ENCODE data around the gene ZFP36L2.

Gene ZFP36L2

GRCh38 chr2:43259512-43259911 is 33.1 kb upstream of the ZFP36L2 start:
- no peaks in the 10 kb centered on the region for H3K27me3 ChIP-seq (ENCODE audit: insufficient read depth, poor library complexity, severe bottlenecking)
- no peak overlapping the region for H3K4me3 ChIP-seq (ENCODE audit: severe bottlenecking)
- no peaks in the 10 kb centered on the region for H3K36me3 ChIP-seq (ENCODE audit: low read depth)
- no peaks in the 10 kb centered on the region for H3K9me3 ChIP-seq (ENCODE audit: severe bottlenecking)
- TF ChIP-seq CTCF (IDR thresholded peaks at IDR 0.05; ENCODE audit: poor library complexity, severe bottlenecking) = no peak
- ATAC-seq (ENCODE audit: low read depth) = no peak
- no peak overlapping the region for H3K27ac ChIP-seq (ENCODE audit: poor library complexity, severe bottlenecking)
- H3K4me1 ChIP-seq (ENCODE audit: insufficient read depth, poor library complexity, severe bottlenecking) = no peaks in the 10 kb centered on the region
- DNase-seq (ENCODE audit: low spot score) = no peak

GRCh38 chr2:43258547-43259156 is 32.2 kb upstream of the ZFP36L2 start:
- Histone ChIP-seq H3K36me3 (ENCODE audit: low read depth) (no peaks in the 10 kb centered on the region), H3K9me3 (ENCODE audit: severe bottlenecking) (no peaks in the 10 kb centered on the region), H3K4me1 (ENCODE audit: insufficient read depth, poor library complexity, severe bottlenecking) (no peaks in the 10 kb centered on the region), H3K4me3 (ENCODE audit: severe bottlenecking) (no peak overlapping the region), H3K27ac (ENCODE audit: poor library complexity, severe bottlenecking) (no peak overlapping the region), H3K27me3 (ENCODE audit: insufficient read depth, poor library complexity, severe bottlenecking) (no peaks in the 10 kb centered on the region)
- DNase-seq (ENCODE audit: low spot score) = no peak
- no peak for TF ChIP-seq CTCF (IDR thresholded peaks at IDR 0.05; ENCODE audit: poor library complexity, severe bottlenecking)
- ATAC-seq (ENCODE audit: low read depth) = no peak

- no peaks in the 10 kb centered on the region for H3K4me1 ChIP-seq (ENCODE audit: insufficient read depth, poor library complexity, severe bottlenecking)
- H3K4me3 ChIP-seq (ENCODE audit: severe bottlenecking) = no peak overlapping the region
- DNase-seq (ENCODE audit: low spot score) = no peak
- H3K27ac ChIP-seq (ENCODE audit: poor library complexity, severe bottlenecking) = no peak overlapping the region
- no peaks in the 10 kb centered on the region for H3K36me3 ChIP-seq (ENCODE audit: low read depth)
- no peak for ATAC-seq (ENCODE audit: low read depth)
- H3K9me3 ChIP-seq (ENCODE audit: severe bottlenecking) = no peaks in the 10 kb centered on the region
- no peak for TF ChIP-seq CTCF (IDR thresholded peaks at IDR 0.05; ENCODE audit: poor library complexity, severe bottlenecking)
- H3K27me3 ChIP-seq (ENCODE audit: insufficient read depth, poor library complexity, severe bottlenecking) = no peaks in the 10 kb centered on the region
Observed at GRCh38 chr2:43255296-43255910, 29.0 kb upstream of the ZFP36L2 start.

GRCh38 chr2:43254331-43254730 is 27.9 kb upstream of the ZFP36L2 start:
- TF ChIP-seq CTCF (IDR thresholded peaks at IDR 0.05; ENCODE audit: poor library complexity, severe bottlenecking) = no peak

GRCh38 chr2:43251171-43251731 is 24.8 kb upstream of the ZFP36L2 start:
- peak overlapping the region; percentile 36 for H3K27ac ChIP-seq (ENCODE audit: poor library complexity, severe bottlenecking)
- H3K4me3 ChIP-seq (ENCODE audit: severe bottlenecking) = no peak overlapping the region
- DNase-seq (ENCODE audit: low spot score) (no peak), ATAC-seq (ENCODE audit: low read depth) (peak; percentile 82)
- H3K27me3 ChIP-seq (ENCODE audit: insufficient read depth, poor library complexity, severe bottlenecking) = no peaks in the 10 kb centered on the region
- no peaks in the 10 kb centered on the region for H3K36me3 ChIP-seq (ENCODE audit: low read depth)
- TF ChIP-seq CTCF (IDR thresholded peaks at IDR 0.05; ENCODE audit: poor library complexity, severe bottlenecking) = no peak
- no peaks in the 10 kb centered on the region for H3K9me3 ChIP-seq (ENCODE audit: severe bottlenecking)
- H3K4me1 ChIP-seq (ENCODE audit: insufficient read depth, poor library complexity, severe bottlenecking) = no peaks in the 10 kb centered on the region

More at GRCh38 chr2:43254331-43254730, 27.9 kb upstream of the ZFP36L2 start:
- DNase-seq (ENCODE audit: low spot score) (no peak), ATAC-seq (ENCODE audit: low read depth) (no peak)
- no peaks in the 10 kb centered on the region for H3K9me3 ChIP-seq (ENCODE audit: severe bottlenecking)
- H3K27ac ChIP-seq (ENCODE audit: poor library complexity, severe bottlenecking) = no peak overlapping the region
- no peaks in the 10 kb centered on the region for H3K36me3 ChIP-seq (ENCODE audit: low read depth)
- H3K4me1 ChIP-seq (ENCODE audit: insufficient read depth, poor library complexity, severe bottlenecking) = no peaks in the 10 kb centered on the region
- no peak overlapping the region for H3K4me3 ChIP-seq (ENCODE audit: severe bottlenecking)
- no peaks in the 10 kb centered on the region for H3K27me3 ChIP-seq (ENCODE audit: insufficient read depth, poor library complexity, severe bottlenecking)

Measured in RWPE2 (cell line).